ENCODE data around the gene DUSP1.

DUSP1 gene

GRCh38 chr5:172721455-172722326, 49.3 kb downstream of the DUSP1 start:
- DNase-seq, result no peak

GRCh38 chr5:172720655-172721054, 50.3 kb downstream of the DUSP1 start:
- no peak for DNase-seq

DNA sequence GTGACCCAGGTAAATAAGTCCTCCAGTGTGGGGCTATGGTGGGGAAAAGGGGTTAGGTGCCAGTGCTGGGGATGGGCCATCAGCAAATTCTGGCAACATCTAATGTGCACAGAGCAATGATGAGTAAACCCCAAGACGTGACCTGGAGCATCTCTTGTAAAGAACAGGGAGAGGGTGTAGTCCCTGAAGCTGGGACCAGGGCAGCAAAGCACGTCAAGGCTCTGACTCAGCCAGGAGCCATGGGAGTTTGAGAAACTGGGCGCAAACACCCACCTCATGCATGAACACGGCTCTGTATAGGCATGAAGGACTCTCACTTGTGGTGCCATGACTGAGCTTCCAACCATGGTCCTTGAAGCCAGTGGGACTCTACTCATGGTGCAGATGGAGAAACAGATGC, 51.8 kb downstream of the DUSP1 start:
- no peak for DNase-seq

DNA sequence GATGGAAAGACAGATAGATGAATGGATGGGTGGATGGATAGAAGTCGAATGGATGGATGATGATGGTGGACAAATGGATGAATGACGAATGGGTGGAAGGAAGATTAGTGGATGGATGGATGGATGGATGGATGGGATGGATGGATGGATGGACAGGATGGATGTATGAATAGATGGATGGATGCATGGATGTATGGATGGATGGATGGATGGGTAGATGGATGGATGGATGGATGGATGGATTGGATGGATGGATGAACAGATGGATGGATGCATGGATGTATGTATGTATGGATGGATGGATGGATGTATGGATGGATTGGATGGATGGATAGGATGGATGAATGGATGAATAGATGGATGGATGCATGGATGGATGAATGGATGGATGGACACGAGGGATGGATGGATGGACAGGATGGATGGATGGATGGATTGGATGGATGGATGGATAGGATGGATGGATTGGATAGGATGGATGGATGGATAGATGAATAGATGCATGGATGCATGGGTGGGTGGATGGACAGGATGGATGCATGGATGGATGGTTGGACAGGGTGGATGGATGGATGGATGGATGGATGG, 52.4 kb downstream of the DUSP1 start:
- DNase-seq, result no peak
